Activated T-helper 1 cell treated with anti-CD3 and anti-CD28 coated beads, Interleukin-2, amount 50 U/mL, for 16 hours (primary cell): ENCODE results near the gene RELCH.
"Not testable (repeated sequence)": the region's sequence is repeated elsewhere in the genome, so short reads cannot be mapped to it uniquely, and the experiment has no call there.

Source experiments
- DNase-seq, 2 donors: peaks; one replicate each; pipeline ENCODE4 v3.0.0-alpha.2; 2020; ENCODE audit warnings: low read depth in 1 of 2, low spot score in 1 of 2

The RELCH gene, protein sequence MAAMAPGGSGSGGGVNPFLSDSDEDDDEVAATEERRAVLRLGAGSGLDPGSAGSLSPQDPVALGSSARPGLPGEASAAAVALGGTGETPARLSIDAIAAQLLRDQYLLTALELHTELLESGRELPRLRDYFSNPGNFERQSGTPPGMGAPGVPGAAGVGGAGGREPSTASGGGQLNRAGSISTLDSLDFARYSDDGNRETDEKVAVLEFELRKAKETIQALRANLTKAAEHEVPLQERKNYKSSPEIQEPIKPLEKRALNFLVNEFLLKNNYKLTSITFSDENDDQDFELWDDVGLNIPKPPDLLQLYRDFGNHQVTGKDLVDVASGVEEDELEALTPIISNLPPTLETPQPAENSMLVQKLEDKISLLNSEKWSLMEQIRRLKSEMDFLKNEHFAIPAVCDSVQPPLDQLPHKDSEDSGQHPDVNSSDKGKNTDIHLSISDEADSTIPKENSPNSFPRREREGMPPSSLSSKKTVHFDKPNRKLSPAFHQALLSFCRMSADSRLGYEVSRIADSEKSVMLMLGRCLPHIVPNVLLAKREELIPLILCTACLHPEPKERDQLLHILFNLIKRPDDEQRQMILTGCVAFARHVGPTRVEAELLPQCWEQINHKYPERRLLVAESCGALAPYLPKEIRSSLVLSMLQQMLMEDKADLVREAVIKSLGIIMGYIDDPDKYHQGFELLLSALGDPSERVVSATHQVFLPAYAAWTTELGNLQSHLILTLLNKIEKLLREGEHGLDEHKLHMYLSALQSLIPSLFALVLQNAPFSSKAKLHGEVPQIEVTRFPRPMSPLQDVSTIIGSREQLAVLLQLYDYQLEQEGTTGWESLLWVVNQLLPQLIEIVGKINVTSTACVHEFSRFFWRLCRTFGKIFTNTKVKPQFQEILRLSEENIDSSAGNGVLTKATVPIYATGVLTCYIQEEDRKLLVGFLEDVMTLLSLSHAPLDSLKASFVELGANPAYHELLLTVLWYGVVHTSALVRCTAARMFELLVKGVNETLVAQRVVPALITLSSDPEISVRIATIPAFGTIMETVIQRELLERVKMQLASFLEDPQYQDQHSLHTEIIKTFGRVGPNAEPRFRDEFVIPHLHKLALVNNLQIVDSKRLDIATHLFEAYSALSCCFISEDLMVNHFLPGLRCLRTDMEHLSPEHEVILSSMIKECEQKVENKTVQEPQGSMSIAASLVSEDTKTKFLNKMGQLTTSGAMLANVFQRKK

GRCh38 chr18:62186774-62187542 is at the start of gene RELCH, which contains the start of gene PIGN:
Gene RELCH, plus strand, starts transcription at chr18:62187255. Its CDS starts 251 bp downstream, at chr18:62187506.
Gene PIGN, minus strand, starts transcription at chr18:62187056. Its CDS starts 25,703 bp downstream, at chr18:62161353.
- peak; percentile 84 to 90 for DNase-seq

- no peak for DNase-seq
Observed at GRCh38 chr18:62138461-62139235, 48.4 kb upstream of the RELCH start.

DNA sequence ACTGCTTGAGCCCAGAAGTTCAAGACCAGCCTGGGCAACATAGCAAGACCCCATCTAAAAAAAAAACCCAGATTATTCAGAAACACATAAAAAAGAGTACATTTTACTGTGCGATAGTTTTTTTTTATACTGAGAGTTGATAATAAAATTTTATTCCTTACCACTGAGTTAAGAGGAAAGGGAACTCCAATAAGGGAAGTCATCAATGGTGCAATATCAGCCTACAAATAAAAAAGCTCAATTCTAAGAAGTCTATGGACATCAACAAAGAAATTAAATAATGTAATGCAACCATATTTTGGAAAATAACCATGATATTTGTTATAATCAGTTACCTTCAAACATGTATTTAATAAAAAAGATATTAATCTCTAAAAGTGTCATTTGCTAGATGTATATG is 46.8 kb upstream of the RELCH start:
- DNase-seq, result no peak

- DNase-seq, result no peak
Observed at GRCh38 chr18:62144338-62144737, 42.7 kb upstream of the RELCH start.

- no peak for DNase-seq
Observed at GRCh38 chr18:62151068-62151771, 35.8 kb upstream of the RELCH start.

DNA sequence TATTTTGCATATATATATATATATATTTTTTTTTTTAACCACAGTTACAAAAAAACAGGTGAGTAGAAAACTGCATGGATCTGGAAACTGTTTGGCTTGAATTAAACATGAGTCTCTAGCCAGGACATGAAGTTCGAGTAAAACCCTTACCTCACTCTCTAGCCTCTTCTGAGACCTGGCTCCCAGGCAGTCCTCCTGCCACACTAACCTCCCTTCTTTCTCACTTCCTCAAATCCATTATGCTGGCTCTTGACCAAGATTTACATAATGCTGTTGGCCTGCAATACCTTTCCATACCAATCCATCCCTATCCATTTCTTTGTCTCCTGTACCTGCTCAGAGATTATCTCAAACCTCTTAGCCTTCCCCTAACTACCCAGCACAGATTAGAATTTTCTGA is 34.2 kb upstream of the RELCH start:
- DNase-seq, result no peak

DNA sequence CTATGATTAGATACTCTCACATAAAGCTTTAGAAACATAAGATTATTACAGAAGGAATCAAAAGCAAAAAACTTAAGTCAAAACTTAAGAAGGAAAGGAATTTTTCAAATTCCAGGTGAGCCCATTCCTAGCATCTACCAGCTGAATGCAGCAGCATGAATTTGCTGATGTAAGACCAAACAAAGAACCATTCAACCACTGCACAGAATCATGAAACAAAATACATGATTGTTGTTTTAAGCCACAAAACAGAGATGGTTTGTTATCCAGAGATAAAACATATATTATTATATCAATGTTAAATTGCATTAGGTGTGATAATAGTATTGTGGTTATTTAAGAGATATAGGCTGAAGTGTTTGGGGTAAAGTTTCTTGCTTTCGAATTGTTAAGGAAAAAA is 29.2 kb upstream of the RELCH start:
- no peak for DNase-seq

- no peak for DNase-seq
Observed at GRCh38 chr18:62164310-62164709, 22.7 kb upstream of the RELCH start.

GRCh38 chr18:62164855-62165487 is 22.1 kb upstream of the RELCH start:
- DNase-seq, result no peak

DNA sequence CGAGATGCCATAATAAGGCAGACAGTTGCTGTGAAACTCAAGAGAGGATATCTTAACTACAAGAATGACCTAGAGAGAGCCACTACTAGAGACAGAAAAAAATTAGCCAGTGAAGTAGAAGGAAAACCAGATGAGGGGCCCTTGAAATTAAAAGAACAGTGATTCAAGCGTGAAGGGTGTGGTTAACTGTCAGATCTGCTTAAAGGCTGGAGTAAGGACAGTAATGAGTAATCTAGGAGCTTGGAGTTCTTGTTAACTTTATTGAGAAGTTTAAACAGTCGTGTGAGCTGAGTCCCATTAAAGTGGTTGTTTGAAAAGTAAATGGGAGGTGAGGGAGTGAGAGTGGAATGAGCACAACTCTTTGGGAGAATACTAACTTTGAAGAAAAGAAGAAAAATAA is 21.5 kb upstream of the RELCH start:
- DNase-seq, result no peak

DNA sequence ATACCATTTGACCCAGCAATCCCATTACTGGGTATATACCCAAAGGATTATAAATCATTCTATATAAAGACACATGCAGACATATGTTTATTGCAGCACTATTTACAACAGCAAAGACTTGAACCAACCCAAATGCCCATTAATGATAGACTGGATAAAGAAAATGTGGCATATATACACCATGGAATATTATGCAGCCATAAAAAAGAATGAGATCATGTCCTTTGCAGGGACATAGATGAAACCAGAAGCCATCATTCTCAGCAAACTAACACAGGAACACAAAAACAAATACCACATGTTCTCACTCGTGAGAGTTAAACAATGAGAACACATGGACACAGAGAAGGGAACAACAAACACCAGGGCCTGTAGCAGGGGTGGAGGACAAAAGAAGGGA is 20.5 kb upstream of the RELCH start:
- not testable (repeated sequence) for DNase-seq

GRCh38 chr18:62170857-62171256 is 16.2 kb upstream of the RELCH start:
- no peak for DNase-seq

DNA sequence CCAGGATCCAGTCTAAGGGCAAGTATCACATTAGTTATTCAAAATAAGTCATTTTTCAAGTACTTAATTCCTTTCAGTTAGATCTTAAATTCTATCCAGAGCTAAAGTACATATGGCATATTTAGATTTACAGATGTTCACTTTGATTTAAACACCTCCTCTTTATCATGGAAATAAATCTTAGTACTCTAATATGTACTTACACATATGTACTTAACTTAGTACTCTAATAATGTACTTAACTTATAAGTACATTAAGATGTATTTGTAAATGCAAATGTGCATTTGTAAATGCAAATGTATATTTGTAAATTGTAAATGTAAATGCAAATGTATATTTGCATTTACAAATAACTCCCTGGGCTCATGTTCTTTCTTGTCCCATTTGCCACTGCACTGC is 14.8 kb upstream of the RELCH start:
- DNase-seq, result no peak

DNA sequence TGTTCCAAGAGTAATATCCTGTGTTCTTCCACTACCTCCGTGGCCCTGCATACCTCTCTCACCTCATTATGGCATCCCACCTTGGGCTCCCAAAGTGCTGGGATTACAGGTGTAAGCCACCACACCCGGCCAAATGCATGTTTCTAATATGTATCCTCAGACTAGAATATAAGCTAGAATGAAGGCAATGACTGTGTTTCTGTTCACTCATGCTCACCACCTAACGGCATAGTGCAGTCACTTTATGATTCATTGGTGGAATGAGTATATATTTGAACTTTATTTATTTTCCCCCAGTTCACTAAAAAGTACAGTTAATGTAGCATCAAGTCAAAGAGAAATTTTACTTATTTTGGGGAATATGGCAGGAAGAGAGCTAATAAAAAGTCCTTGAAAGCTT is 11.5 kb upstream of the RELCH start:
- no peak for DNase-seq

DNA sequence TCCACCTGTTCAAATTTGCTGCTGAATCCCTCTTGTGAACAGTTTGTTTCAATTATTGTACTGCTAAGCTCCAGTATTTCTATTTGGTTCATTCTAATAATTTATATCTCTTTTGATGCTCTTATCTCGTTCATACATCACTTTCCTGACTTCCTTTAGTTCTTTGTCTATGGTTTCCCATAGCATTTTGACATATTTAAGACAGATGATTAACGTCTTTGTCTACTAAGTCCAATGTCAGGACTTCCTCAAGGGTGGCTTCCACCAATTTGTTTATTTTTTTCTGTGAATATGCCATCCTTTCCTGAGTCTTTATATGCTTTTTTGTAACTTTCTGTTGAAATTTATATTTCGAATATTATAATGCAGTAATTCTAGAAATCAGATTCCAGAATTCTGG is 9.8 kb upstream of the RELCH start:
- DNase-seq, result no peak

DNA sequence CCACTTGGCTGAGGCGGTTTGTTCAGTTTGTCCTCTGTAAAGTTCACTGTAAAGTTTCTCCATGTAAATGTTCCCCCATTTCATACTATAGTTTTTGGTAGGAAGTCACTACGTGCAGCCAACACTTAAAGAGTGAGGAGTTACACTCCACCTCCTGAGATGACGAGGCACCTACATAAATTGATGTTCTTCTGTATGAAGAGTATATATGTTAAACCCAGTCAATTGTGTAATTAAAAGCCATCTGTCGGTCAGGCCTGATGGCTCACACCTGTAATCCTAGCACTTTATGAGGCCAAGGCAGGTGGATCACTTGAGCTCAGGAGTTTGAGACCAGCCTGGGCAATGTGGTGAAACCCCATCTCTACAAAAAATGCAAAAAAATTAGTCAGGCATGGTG is 7.8 kb upstream of the RELCH start:
- no peak for DNase-seq

DNA sequence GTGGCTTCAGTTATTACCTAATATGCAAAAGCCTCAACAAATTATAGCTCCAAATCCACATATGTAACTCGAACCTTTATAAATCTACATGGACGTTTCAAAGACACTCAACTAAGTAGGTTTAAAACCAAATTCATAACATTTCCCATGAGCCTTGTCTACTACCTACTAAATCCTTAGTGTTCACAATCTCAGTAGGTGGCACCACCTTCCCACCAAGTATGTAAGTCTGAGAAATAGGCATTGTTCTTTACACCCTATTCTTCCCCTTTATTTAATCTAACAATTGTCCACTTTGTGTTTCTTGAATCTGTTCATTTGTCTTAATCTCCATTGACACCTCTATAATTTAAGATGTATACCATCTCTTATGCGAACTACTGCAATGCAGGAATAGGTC is 4.8 kb upstream of the RELCH start:
- DNase-seq, result no peak

- peak in 1 of 2 donors; percentile 4 for DNase-seq
Observed at GRCh38 chr18:62183578-62184195, 3.4 kb upstream of the RELCH start.

GRCh38 chr18:62186499-62186773 is 619 bp upstream of the RELCH start:
- DNase-seq, result no peak
